ENCODE results near the gene NFATC2. TPM values are rescaled to one million over a fixed set of nuclear protein-coding genes. Genes with fewer than 3 reads are reported as not detected.
A peak's percentile ranks its signal among the peaks of the same experiment; 100 is the strongest.
"Not testable (repeated sequence)": the region's sequence is repeated elsewhere in the genome, so short reads cannot be mapped to it uniquely, and the experiment has no call there.

Gene NFATC2
- total RNA-seq, 1 donor = 0.36 TPM

DNA sequence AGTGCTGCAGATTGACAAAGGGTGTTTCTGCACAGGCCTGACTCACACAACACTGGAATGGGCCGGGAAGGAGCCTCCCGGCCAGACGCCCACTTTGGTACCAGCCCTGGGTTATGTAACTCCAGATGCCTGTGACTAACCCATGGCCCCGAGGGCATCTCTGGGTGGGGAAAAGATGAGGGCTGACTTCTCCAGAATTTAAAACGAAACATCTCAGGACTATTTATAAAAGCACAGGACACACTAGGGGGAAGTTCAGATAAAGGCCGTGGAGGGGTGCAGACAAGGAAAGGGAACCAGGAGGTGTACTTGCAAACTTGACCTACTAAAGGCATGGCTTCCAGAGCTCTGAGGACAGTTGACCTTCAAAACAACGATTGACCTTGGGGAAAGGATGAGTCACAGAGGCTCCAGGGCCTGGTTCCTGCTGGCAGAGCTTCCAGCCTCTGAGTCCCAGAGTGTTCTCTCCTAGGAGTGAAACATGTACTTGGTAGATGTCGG, 196.9 kb downstream of the NFATC2 start:
- H3K27me3 ChIP-seq (ENCODE audit: insufficient read depth, low read length) = no peaks in the 10 kb centered on the region
- DNase-seq (ENCODE audit: insufficient read length, low spot score, missing footprints) = peak; percentile 93
- TF ChIP-seq, protein P1, sequence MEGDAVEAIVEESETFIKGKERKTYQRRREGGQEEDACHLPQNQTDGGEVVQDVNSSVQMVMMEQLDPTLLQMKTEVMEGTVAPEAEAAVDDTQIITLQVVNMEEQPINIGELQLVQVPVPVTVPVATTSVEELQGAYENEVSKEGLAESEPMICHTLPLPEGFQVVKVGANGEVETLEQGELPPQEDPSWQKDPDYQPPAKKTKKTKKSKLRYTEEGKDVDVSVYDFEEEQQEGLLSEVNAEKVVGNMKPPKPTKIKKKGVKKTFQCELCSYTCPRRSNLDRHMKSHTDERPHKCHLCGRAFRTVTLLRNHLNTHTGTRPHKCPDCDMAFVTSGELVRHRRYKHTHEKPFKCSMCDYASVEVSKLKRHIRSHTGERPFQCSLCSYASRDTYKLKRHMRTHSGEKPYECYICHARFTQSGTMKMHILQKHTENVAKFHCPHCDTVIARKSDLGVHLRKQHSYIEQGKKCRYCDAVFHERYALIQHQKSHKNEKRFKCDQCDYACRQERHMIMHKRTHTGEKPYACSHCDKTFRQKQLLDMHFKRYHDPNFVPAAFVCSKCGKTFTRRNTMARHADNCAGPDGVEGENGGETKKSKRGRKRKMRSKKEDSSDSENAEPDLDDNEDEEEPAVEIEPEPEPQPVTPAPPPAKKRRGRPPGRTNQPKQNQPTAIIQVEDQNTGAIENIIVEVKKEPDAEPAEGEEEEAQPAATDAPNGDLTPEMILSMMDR (IDR thresholded peaks at IDR 0.05; ENCODE audit: extremely low read depth, low read depth, low read length) = no peak
- peak overlapping the region; percentile 25 for H3K4me2 ChIP-seq (ENCODE audit: insufficient read depth, low read length)
- no peaks in the 10 kb centered on the region for H3K9me3 ChIP-seq (ENCODE audit: low read depth, low read length)
- H3K4me1 ChIP-seq (ENCODE audit: insufficient read depth, low read length) = peaks cover 27% of the 10 kb centered on the region
- H2AFZ ChIP-seq (ENCODE audit: low read length) = no peak overlapping the region
- no peaks in the 10 kb centered on the region for H4K20me1 ChIP-seq (ENCODE audit: insufficient read depth, low read length)
- peak overlapping the region; percentile 99 for H3K27ac ChIP-seq (ENCODE audit: low read depth, low read length)
- no peak overlapping the region for H3K4me3 ChIP-seq (ENCODE audit: insufficient read depth, low read length)
- H3K79me2 ChIP-seq (ENCODE audit: insufficient read depth, low read length) = no peaks in the 10 kb centered on the region
- no peaks in the 10 kb centered on the region for H3K36me3 ChIP-seq (ENCODE audit: insufficient read depth, low read length)

DNA sequence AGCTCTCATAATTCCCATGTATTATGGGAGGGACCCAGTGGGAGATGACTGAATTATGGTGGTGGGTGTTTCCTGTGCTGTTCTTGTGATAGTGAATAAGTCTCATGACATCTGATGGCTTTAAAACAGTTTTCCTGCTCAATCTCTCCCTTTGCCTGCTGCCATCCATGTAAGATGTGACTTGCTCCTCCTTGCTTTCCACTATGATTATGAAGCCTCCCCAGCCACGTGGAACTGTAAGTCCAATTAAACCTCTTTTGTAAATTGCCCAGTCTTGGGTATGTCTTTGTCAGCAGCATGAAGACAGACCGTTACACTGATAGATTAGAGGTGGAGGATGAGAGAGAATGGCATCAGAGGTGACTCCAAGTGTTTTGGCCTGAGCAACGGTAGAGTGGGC, 198.7 kb downstream of the NFATC2 start:
- not testable (repeated sequence) for H3K79me2 ChIP-seq (ENCODE audit: insufficient read depth, low read length); DNase-seq (ENCODE audit: insufficient read length, low spot score, missing footprints); H3K27me3 ChIP-seq (ENCODE audit: insufficient read depth, low read length); H3K27ac ChIP-seq (ENCODE audit: low read depth, low read length); H3K4me2 ChIP-seq (ENCODE audit: insufficient read depth, low read length); H4K20me1 ChIP-seq (ENCODE audit: insufficient read depth, low read length); H2AFZ ChIP-seq (ENCODE audit: low read length); H3K36me3 ChIP-seq (ENCODE audit: insufficient read depth, low read length); H3K9me3 ChIP-seq (ENCODE audit: low read depth, low read length); H3K4me3 ChIP-seq (ENCODE audit: insufficient read depth, low read length)
- H3K4me1 ChIP-seq (ENCODE audit: insufficient read depth, low read length) = peaks cover 26% of the 10 kb centered on the region

DNA sequence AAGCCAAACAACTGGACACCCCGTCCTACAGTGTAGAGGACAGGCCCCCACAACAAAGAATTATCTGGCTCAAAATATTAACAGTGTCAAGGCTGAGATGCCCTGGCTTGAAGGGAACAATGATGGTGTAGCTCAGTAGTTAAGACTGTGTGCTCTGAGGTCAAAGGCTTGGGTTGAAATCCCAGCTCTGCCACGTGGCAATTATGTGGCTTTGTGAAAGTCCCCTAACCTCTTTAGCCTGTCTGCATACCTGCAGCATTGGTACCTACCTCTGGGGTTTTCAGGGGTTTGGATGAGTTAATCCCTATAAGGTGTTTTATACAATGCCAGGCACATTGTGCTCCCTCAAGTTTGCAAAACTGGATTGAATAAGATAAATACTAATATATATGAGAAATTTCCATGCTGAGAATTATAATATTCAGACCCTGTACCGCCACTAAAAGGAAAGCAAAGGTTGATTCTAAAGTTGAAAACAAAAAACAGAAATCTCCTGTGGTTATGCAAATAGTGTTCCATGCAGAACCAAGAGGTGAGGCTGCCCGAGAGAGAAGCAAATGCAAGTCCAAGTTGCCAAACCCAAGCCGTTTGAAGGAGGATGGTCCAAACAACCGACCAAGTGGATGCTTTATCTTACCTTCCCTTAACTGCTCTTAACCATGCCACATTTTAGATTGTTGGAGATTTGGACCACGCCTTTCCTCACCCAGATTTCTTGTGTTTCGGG, 199.8 kb downstream of the NFATC2 start:
- TF ChIP-seq, protein P1 (IDR thresholded peaks at IDR 0.05; ENCODE audit: extremely low read depth, low read depth, low read length) = no peak
- Histone ChIP-seq H3K4me1 (ENCODE audit: insufficient read depth, low read length) (peaks cover 28% of the 10 kb centered on the region), H3K4me2 (ENCODE audit: insufficient read depth, low read length) (no peak overlapping the region), H3K36me3 (ENCODE audit: insufficient read depth, low read length) (no peaks in the 10 kb centered on the region), H4K20me1 (ENCODE audit: insufficient read depth, low read length) (no peaks in the 10 kb centered on the region), H2AFZ (ENCODE audit: low read length) (no peak overlapping the region), H3K4me3 (ENCODE audit: insufficient read depth, low read length) (no peak overlapping the region), H3K9me3 (ENCODE audit: low read depth, low read length) (no peaks in the 10 kb centered on the region), H3K27me3 (ENCODE audit: insufficient read depth, low read length) (no peaks in the 10 kb centered on the region), H3K27ac (ENCODE audit: low read depth, low read length) (no peak overlapping the region), H3K79me2 (ENCODE audit: insufficient read depth, low read length) (no peaks in the 10 kb centered on the region)
- no peak for DNase-seq (ENCODE audit: insufficient read length, low spot score, missing footprints)

DNA sequence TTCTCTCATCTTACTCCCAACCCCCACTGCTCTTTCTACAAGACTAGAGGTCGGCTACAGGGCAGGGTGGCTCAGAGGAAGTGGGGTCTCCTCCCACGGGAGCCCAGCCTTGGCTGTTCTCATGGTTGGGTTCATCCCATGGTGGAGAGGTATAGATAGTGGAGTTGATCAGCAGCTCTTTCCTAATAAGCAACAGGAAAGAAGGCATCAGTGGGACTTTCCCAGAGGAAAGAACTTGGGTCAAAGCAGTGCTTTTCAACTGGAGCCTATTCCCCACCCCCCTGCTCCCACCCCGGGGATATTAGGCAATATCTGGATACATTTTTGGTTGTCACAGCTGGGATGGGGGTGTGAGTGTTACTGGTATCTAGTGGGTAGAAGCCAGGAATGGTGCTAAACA, 200.9 kb downstream of the NFATC2 start:
- H4K20me1 ChIP-seq (ENCODE audit: insufficient read depth, low read length) = no peaks in the 10 kb centered on the region
- no peak for DNase-seq (ENCODE audit: insufficient read length, low spot score, missing footprints)
- H3K79me2 ChIP-seq (ENCODE audit: insufficient read depth, low read length) = no peaks in the 10 kb centered on the region
- no peak overlapping the region for H3K4me3 ChIP-seq (ENCODE audit: insufficient read depth, low read length)
- H3K4me1 ChIP-seq (ENCODE audit: insufficient read depth, low read length) = peaks cover 28% of the 10 kb centered on the region
- H3K36me3 ChIP-seq (ENCODE audit: insufficient read depth, low read length) = no peaks in the 10 kb centered on the region
- H3K27me3 ChIP-seq (ENCODE audit: insufficient read depth, low read length) = no peaks in the 10 kb centered on the region
- H3K4me2 ChIP-seq (ENCODE audit: insufficient read depth, low read length) = no peak overlapping the region
- H3K9me3 ChIP-seq (ENCODE audit: low read depth, low read length) = no peaks in the 10 kb centered on the region
- TF ChIP-seq, protein P1 (IDR thresholded peaks at IDR 0.05; ENCODE audit: extremely low read depth, low read depth, low read length) = no peak
- no peak overlapping the region for H2AFZ ChIP-seq (ENCODE audit: low read length)
- H3K27ac ChIP-seq (ENCODE audit: low read depth, low read length) = peak overlapping the region; percentile 36
